ENCODE measurements around the gene MANEAL. TPM values are rescaled to one million over a fixed set of nuclear protein-coding genes. Genes with fewer than 3 reads are reported as not detected.

Gene MANEAL
- total RNA-seq, 1 donor from 2014 or later: 1.4 TPM

- Mint-ChIP-seq H3K27ac (ENCODE audit: unreplicated experiment) (no peak overlapping the region), H3K36me3 (ENCODE audit: low read depth, unreplicated experiment) (peaks cover 4% of the 10 kb centered on the region), H3K4me1 (ENCODE audit: low read depth, unreplicated experiment) (peaks cover 3% of the 10 kb centered on the region), H3K4me3 (ENCODE audit: unreplicated experiment) (no peak overlapping the region), H3K27me3 (ENCODE audit: low read depth, unreplicated experiment) (no peaks in the 10 kb centered on the region), H3K9me3 (ENCODE audit: unreplicated experiment) (no peaks in the 10 kb centered on the region)
- H2AFZ ChIP-seq (ENCODE audit: low read depth, low read length): no peak overlapping the region
- TF ChIP-seq EZH2 (IDR thresholded peaks at IDR 0.05; ENCODE audit: insufficient read depth, low read length): no peak
- no peak for TF ChIP-seq CTCF (IDR thresholded peaks at IDR 0.05; ENCODE audit: insufficient read depth, low read depth, low read length)
- H3K36me3 ChIP-seq (ENCODE audit: insufficient read depth, low read length): peaks cover 16% of the 10 kb centered on the region
- H3K79me2 ChIP-seq (ENCODE audit: insufficient read depth, low read length): peaks cover 43% of the 10 kb centered on the region
- H3K4me1 ChIP-seq (ENCODE audit: insufficient read depth, low read length): no peaks in the 10 kb centered on the region
- no peak overlapping the region for H3K27ac ChIP-seq (ENCODE audit: low read depth, low read length)
- DNase-seq (ENCODE audit: low read depth): no peak
- no peaks in the 10 kb centered on the region for H3K27me3 ChIP-seq (ENCODE audit: insufficient read depth, low read length)
- H3K4me3 ChIP-seq (ENCODE audit: insufficient read depth, low read depth, low read length): no peak overlapping the region
- no peak overlapping the region for H3K9ac ChIP-seq (ENCODE audit: low read length)
- no peak for FAIRE-seq
- H3K9me3 ChIP-seq (ENCODE audit: insufficient read depth, low read depth, low read length): no peaks in the 10 kb centered on the region
- peaks cover 58% of the 10 kb centered on the region for H4K20me1 ChIP-seq (ENCODE audit: insufficient read depth, low read length)
- H3K4me2 ChIP-seq (ENCODE audit: low read length): no peak overlapping the region
Measured at GRCh38 chr1:37841652-37842051, 48.0 kb downstream of the MANEAL start.

GRCh38 chr1:37844536-37844935, 50.9 kb downstream of the MANEAL start:
- H3K4me2 ChIP-seq (ENCODE audit: low read length): no peak overlapping the region
- no peak for DNase-seq (ENCODE audit: low read depth)
- no peaks in the 10 kb centered on the region for H3K4me1 ChIP-seq (ENCODE audit: insufficient read depth, low read length)
- no peak overlapping the region for H2AFZ ChIP-seq (ENCODE audit: low read depth, low read length)
- H3K27me3 ChIP-seq (ENCODE audit: insufficient read depth, low read length): no peaks in the 10 kb centered on the region
- no peak overlapping the region for H3K27ac ChIP-seq (ENCODE audit: low read depth, low read length)
- H3K27ac Mint-ChIP-seq (ENCODE audit: unreplicated experiment): no peak overlapping the region
- peaks cover 6% of the 10 kb centered on the region for H3K4me1 Mint-ChIP-seq (ENCODE audit: low read depth, unreplicated experiment)
- H3K4me3 ChIP-seq (ENCODE audit: insufficient read depth, low read depth, low read length): no peak overlapping the region
- no peak for FAIRE-seq
- no peak overlapping the region for H3K9ac ChIP-seq (ENCODE audit: low read length)
- H3K9me3 ChIP-seq (ENCODE audit: insufficient read depth, low read depth, low read length): no peaks in the 10 kb centered on the region
- no peak for TF ChIP-seq CTCF (IDR thresholded peaks at IDR 0.05; ENCODE audit: insufficient read depth, low read depth, low read length)
- TF ChIP-seq EZH2 (IDR thresholded peaks at IDR 0.05; ENCODE audit: insufficient read depth, low read length): no peak
- H3K4me3 Mint-ChIP-seq (ENCODE audit: unreplicated experiment): no peak overlapping the region
- H3K36me3 Mint-ChIP-seq (ENCODE audit: low read depth, unreplicated experiment): peaks cover 5% of the 10 kb centered on the region
- peaks cover 75% of the 10 kb centered on the region for H4K20me1 ChIP-seq (ENCODE audit: insufficient read depth, low read length)
- H3K9me3 Mint-ChIP-seq (ENCODE audit: unreplicated experiment): no peaks in the 10 kb centered on the region
- H3K36me3 ChIP-seq (ENCODE audit: insufficient read depth, low read length): peaks cover 3% of the 10 kb centered on the region
- H3K79me2 ChIP-seq (ENCODE audit: insufficient read depth, low read length): peaks cover 71% of the 10 kb centered on the region
- H3K27me3 Mint-ChIP-seq (ENCODE audit: low read depth, unreplicated experiment): no peaks in the 10 kb centered on the region

- H3K27me3 Mint-ChIP-seq (ENCODE audit: low read depth, unreplicated experiment): no peaks in the 10 kb centered on the region
- H3K9ac ChIP-seq (ENCODE audit: low read length): no peak overlapping the region
- no peak overlapping the region for H3K27ac Mint-ChIP-seq (ENCODE audit: unreplicated experiment)
Measured at GRCh38 chr1:37845049-37845646, 51.5 kb downstream of the MANEAL start.

More at GRCh38 chr1:37845049-37845646, 51.5 kb downstream of the MANEAL start:
- H3K27ac ChIP-seq (ENCODE audit: low read depth, low read length): no peak overlapping the region
- H4K20me1 ChIP-seq (ENCODE audit: insufficient read depth, low read length): peaks cover 77% of the 10 kb centered on the region
- FAIRE-seq (no peak), DNase-seq (ENCODE audit: low read depth) (no peak)
- Mint-ChIP-seq H3K36me3 (ENCODE audit: low read depth, unreplicated experiment) (peaks cover 6% of the 10 kb centered on the region), H3K4me1 (ENCODE audit: low read depth, unreplicated experiment) (peaks cover 6% of the 10 kb centered on the region), H3K4me3 (ENCODE audit: unreplicated experiment) (no peak overlapping the region), H3K9me3 (ENCODE audit: unreplicated experiment) (no peaks in the 10 kb centered on the region)
- H3K36me3 ChIP-seq (ENCODE audit: insufficient read depth, low read length): peaks cover 5% of the 10 kb centered on the region
- TF ChIP-seq CTCF (IDR thresholded peaks at IDR 0.05; ENCODE audit: insufficient read depth, low read depth, low read length): no peak
- TF ChIP-seq EZH2 (IDR thresholded peaks at IDR 0.05; ENCODE audit: insufficient read depth, low read length): no peak
- no peaks in the 10 kb centered on the region for H3K4me1 ChIP-seq (ENCODE audit: insufficient read depth, low read length)
- H3K79me2 ChIP-seq (ENCODE audit: insufficient read depth, low read length): peaks cover 77% of the 10 kb centered on the region
- no peak overlapping the region for H2AFZ ChIP-seq (ENCODE audit: low read depth, low read length)
- no peaks in the 10 kb centered on the region for H3K27me3 ChIP-seq (ENCODE audit: insufficient read depth, low read length)
- H3K9me3 ChIP-seq (ENCODE audit: insufficient read depth, low read depth, low read length): no peaks in the 10 kb centered on the region
- no peak overlapping the region for H3K4me2 ChIP-seq (ENCODE audit: low read length)
- H3K4me3 ChIP-seq (ENCODE audit: insufficient read depth, low read depth, low read length): no peak overlapping the region

All from astrocyte (in vitro differentiated cells and primary cell).